Thyroid gland (tissue), 4 donors: ENCODE measurements around the gene NHERF2.

Experiments
- POLR2A ChIP-seq, 2 donors: fragments of 450-650 bp; IDR thresholded peaks; one replicate each; pipeline ENCODE4 v1.6.1; 2017; ENCODE audit warnings: antibody characterized with exemption in 2 of 2, mild to moderate bottlenecking in 2 of 2, moderate library complexity in 1 of 2
- TF ChIP-seq, protein P1 (sequence below), 6 experiments: fragments of 200-600 bp in 3 of 6; fragments of 450-650 bp in 3 of 6; sonication (generic) in 3 of 6; IDR thresholded peaks; one replicate each; pipeline ENCODE4 v1.5.1; 2016 to 2019; ENCODE audit warnings: antibody characterized with exemption in 6 of 6, mild to moderate bottlenecking in 2 of 6, inconsistent platforms in 1 of 6, moderate library complexity in 1 of 6

DNA sequence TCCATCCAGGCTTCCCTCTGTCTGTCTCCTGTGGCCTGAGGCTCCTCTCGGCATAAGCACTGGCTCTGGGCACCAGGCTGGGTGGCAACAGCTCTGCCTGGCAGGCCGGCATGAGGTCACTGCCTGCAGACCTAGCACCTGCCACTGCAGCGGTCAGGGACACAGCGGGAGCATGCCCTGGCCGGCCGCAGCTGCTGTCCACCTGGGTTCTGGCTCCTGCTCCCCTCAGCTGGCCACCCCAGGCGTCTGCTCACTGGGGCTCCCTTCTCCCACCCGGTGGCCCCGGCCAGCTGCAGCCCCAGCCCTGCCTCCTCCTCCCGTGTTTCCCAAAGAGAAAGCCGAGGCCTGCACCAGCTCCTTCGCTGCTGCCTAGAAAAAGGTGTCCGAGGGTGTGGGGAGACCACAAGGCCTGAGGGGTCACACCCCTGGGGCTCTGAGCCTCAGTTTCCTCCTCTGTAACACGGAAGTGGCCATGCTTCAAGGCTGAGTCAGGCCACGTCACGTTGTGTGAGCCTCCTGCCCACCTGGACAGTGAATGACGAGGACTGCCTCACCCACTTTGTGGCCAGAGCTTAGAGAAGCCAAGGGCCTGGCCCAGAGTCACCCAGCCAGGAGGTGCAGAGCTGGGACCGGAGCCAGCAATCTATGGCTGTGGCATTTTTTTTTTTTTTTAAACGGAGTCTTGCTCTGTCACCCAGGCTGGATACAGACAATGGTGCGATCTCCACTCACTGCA, 14.3 kb downstream of the NHERF2 start:
- TF ChIP-seq, protein P1, sequence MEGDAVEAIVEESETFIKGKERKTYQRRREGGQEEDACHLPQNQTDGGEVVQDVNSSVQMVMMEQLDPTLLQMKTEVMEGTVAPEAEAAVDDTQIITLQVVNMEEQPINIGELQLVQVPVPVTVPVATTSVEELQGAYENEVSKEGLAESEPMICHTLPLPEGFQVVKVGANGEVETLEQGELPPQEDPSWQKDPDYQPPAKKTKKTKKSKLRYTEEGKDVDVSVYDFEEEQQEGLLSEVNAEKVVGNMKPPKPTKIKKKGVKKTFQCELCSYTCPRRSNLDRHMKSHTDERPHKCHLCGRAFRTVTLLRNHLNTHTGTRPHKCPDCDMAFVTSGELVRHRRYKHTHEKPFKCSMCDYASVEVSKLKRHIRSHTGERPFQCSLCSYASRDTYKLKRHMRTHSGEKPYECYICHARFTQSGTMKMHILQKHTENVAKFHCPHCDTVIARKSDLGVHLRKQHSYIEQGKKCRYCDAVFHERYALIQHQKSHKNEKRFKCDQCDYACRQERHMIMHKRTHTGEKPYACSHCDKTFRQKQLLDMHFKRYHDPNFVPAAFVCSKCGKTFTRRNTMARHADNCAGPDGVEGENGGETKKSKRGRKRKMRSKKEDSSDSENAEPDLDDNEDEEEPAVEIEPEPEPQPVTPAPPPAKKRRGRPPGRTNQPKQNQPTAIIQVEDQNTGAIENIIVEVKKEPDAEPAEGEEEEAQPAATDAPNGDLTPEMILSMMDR (IDR thresholded peaks at IDR 0.05) = no peak
- no peak for TF ChIP-seq POLR2A (IDR thresholded peaks at IDR 0.05)
